K562 (cell line): ENCODE results near the gene RIMKLA. TPM values are rescaled to one million over a fixed set of nuclear protein-coding genes. Genes with fewer than 3 reads are reported as not detected.

ENCODE experiments used
- polyA plus RNA-seq, 8 experiments: library from polyadenylated mRNA; depleted of rRNA in 4 of 8; stranded (reverse) in 5 of 8; unstranded in 3 of 8; fragments of >200 nt; fragmentation: Nextera tagmentation in 2 of 8; fragmentation: Illumina TruSeq in 1 of 8; extraction: Ambion mirVana in 2 of 8; extraction: Trizol in 1 of 8; gene quantifications; 2 replicates each; pipeline versions ENCODE4 v1.2.1 to v1.2.3, GENCODE V29; 2011 to 2014; ENCODE audit warnings: inconsistent platforms in 1 of 8, missing spikeins in 1 of 8
- total RNA-seq, 7 experiments: library from RNA; depleted of rRNA in 6 of 7; stranded (reverse); fragments of >200 nt in 6 of 7; fragmentation: Illumina TruSeq in 2 of 7; extraction: Trizol in 2 of 7; gene quantifications; 2 replicates each; pipeline versions ENCODE4 v1.2.1 to v1.2.3, GENCODE V29; 2011 to 2021; ENCODE audit warnings: low replicate concordance in 1 of 7

RIMKLA gene
- total and polyA plus RNA-seq, 9 of the 15 experiments (the other 6 are each of a cell fraction or from before 2014, with no cell fraction given): 0.02 TPM; not detected in 8

Other genes with a start within 250 kb of the RIMKLA start
- not detected in 2 replicates for gene GUCA2B, start 227.4 kb upstream of the RIMKLA start, total RNA-seq (2014; rRNA removed)
- gene GUCA2B, start 227.4 kb upstream of the RIMKLA start, total RNA-seq (2014; rRNA removed; fragmentation: Illumina TruSeq; extraction: Trizol): not detected in 2 replicates
- not detected in 2 replicates for gene GUCA2B, start 227.4 kb upstream of the RIMKLA start, total RNA-seq (2015; rRNA removed; fragmentation: Illumina TruSeq; extraction: Trizol)
- not detected in 2 replicates for gene GUCA2B, start 227.4 kb upstream of the RIMKLA start, total RNA-seq (2021)
- gene GUCA2B, start 227.4 kb upstream of the RIMKLA start, polyA plus RNA-seq (2011; rRNA removed): not detected in 2 replicates
- gene GUCA2B, start 227.4 kb upstream of the RIMKLA start, polyA plus RNA-seq (2014; fragmentation: Illumina TruSeq; extraction: Trizol): not detected in 2 replicates
- not detected for gene GUCA2B, start 227.4 kb upstream of the RIMKLA start, polyA plus RNA-seq (2014; fragmentation: Nextera tagmentation; extraction: Ambion mirVana)
- not detected in 2 replicates for gene GUCA2B, start 227.4 kb upstream of the RIMKLA start, polyA plus RNA-seq (2014; rRNA removed)
- not detected in 2 replicates for gene GUCA2A, start 216.0 kb upstream of the RIMKLA start, total RNA-seq (2014; rRNA removed)
- gene GUCA2A, start 216.0 kb upstream of the RIMKLA start, total RNA-seq (2014; rRNA removed; fragmentation: Illumina TruSeq; extraction: Trizol): not detected in 2 replicates
- not detected in 2 replicates for gene GUCA2A, start 216.0 kb upstream of the RIMKLA start, total RNA-seq (2015; rRNA removed; fragmentation: Illumina TruSeq; extraction: Trizol)
- not detected in 2 replicates for gene GUCA2A, start 216.0 kb upstream of the RIMKLA start, total RNA-seq (2021)
- gene GUCA2A, start 216.0 kb upstream of the RIMKLA start, polyA plus RNA-seq (2011; rRNA removed): not detected in 2 replicates
- gene GUCA2A, start 216.0 kb upstream of the RIMKLA start, polyA plus RNA-seq (2014; fragmentation: Illumina TruSeq; extraction: Trizol): not detected in 2 replicates
- not detected for gene GUCA2A, start 216.0 kb upstream of the RIMKLA start, polyA plus RNA-seq (2014; fragmentation: Nextera tagmentation; extraction: Ambion mirVana)
- not detected in 2 replicates for gene GUCA2A, start 216.0 kb upstream of the RIMKLA start, polyA plus RNA-seq (2014; rRNA removed)
- 17.9 and 19.3 TPM in 2 replicates for gene FOXJ3, start 45.6 kb upstream of the RIMKLA start, total RNA-seq (2014; rRNA removed)
- gene FOXJ3, start 45.6 kb upstream of the RIMKLA start, total RNA-seq (2014; rRNA removed; fragmentation: Illumina TruSeq; extraction: Trizol): 23.4 and 27.8 TPM in 2 replicates
- 22.0 and 23.5 TPM in 2 replicates for gene FOXJ3, start 45.6 kb upstream of the RIMKLA start, total RNA-seq (2015; rRNA removed; fragmentation: Illumina TruSeq; extraction: Trizol)
- gene FOXJ3, start 45.6 kb upstream of the RIMKLA start, total RNA-seq (2021): 35.3 and 35.4 TPM in 2 replicates
- 30.5 and 60.5 TPM in 2 replicates for gene FOXJ3, start 45.6 kb upstream of the RIMKLA start, polyA plus RNA-seq (2011; rRNA removed)
- 27.7 and 34.6 TPM in 2 replicates for gene FOXJ3, start 45.6 kb upstream of the RIMKLA start, polyA plus RNA-seq (2014; fragmentation: Illumina TruSeq; extraction: Trizol)
- gene FOXJ3, start 45.6 kb upstream of the RIMKLA start, polyA plus RNA-seq (2014; fragmentation: Nextera tagmentation; extraction: Ambion mirVana): 10 to 100 TPM in 1 of 2 experiments, 1 to 10 TPM in 1; 8.7 to 13.1 TPM
- gene FOXJ3, start 45.6 kb upstream of the RIMKLA start, polyA plus RNA-seq (2014; rRNA removed): 19.0 and 20.1 TPM in 2 replicates
- gene ZMYND12, start 75.2 kb downstream of the RIMKLA start, total RNA-seq (2014; rRNA removed): not detected in 2 replicates
- gene ZMYND12, start 75.2 kb downstream of the RIMKLA start, total RNA-seq (2014; rRNA removed; fragmentation: Illumina TruSeq; extraction: Trizol): not detected in 2 replicates
- gene ZMYND12, start 75.2 kb downstream of the RIMKLA start, total RNA-seq (2015; rRNA removed; fragmentation: Illumina TruSeq; extraction: Trizol): not detected in 2 replicates
- gene ZMYND12, start 75.2 kb downstream of the RIMKLA start, total RNA-seq (2021): not detected in 2 replicates
- gene ZMYND12, start 75.2 kb downstream of the RIMKLA start, polyA plus RNA-seq (2011; rRNA removed): not detected in 2 replicates
- not detected in 2 replicates for gene ZMYND12, start 75.2 kb downstream of the RIMKLA start, polyA plus RNA-seq (2014; fragmentation: Illumina TruSeq; extraction: Trizol)
- gene ZMYND12, start 75.2 kb downstream of the RIMKLA start, polyA plus RNA-seq (2014; fragmentation: Nextera tagmentation; extraction: Ambion mirVana): not detected
- not detected in 2 replicates for gene ZMYND12, start 75.2 kb downstream of the RIMKLA start, polyA plus RNA-seq (2014; rRNA removed)
- 13.0 and 22.2 TPM in 2 replicates for gene PPCS, start 75.8 kb downstream of the RIMKLA start, total RNA-seq (2014; rRNA removed)
- gene PPCS, start 75.8 kb downstream of the RIMKLA start, total RNA-seq (2014; rRNA removed; fragmentation: Illumina TruSeq; extraction: Trizol): 16.6 and 19.7 TPM in 2 replicates
- gene PPCS, start 75.8 kb downstream of the RIMKLA start, total RNA-seq (2015; rRNA removed; fragmentation: Illumina TruSeq; extraction: Trizol): 14.8 and 16.5 TPM in 2 replicates
- 13.9 and 15.0 TPM in 2 replicates for gene PPCS, start 75.8 kb downstream of the RIMKLA start, total RNA-seq (2021)
- gene PPCS, start 75.8 kb downstream of the RIMKLA start, polyA plus RNA-seq (2011; rRNA removed): 4.7 and 7.9 TPM in 2 replicates
- gene PPCS, start 75.8 kb downstream of the RIMKLA start, polyA plus RNA-seq (2014; fragmentation: Illumina TruSeq; extraction: Trizol): 12.8 and 15.2 TPM in 2 replicates
- 10 to 100 TPM; 12.9 to 14.2 TPM for gene PPCS, start 75.8 kb downstream of the RIMKLA start, polyA plus RNA-seq (2014; fragmentation: Nextera tagmentation; extraction: Ambion mirVana)
- 20.6 and 34.6 TPM in 2 replicates for gene PPCS, start 75.8 kb downstream of the RIMKLA start, polyA plus RNA-seq (2014; rRNA removed)
- gene CCDC30, start 82.5 kb downstream of the RIMKLA start, total RNA-seq (2014; rRNA removed): 0.05 and 0.08 TPM in 2 replicates
- gene CCDC30, start 82.5 kb downstream of the RIMKLA start, total RNA-seq (2014; rRNA removed; fragmentation: Illumina TruSeq; extraction: Trizol): 0.40 and 1.8 TPM in 2 replicates
- gene CCDC30, start 82.5 kb downstream of the RIMKLA start, total RNA-seq (2015; rRNA removed; fragmentation: Illumina TruSeq; extraction: Trizol): 0.36 and 0.41 TPM in 2 replicates
- 0.76 and 0.91 TPM in 2 replicates for gene CCDC30, start 82.5 kb downstream of the RIMKLA start, total RNA-seq (2021)
- 0.17 and 0.19 TPM in 2 replicates for gene CCDC30, start 82.5 kb downstream of the RIMKLA start, polyA plus RNA-seq (2011; rRNA removed)
- gene CCDC30, start 82.5 kb downstream of the RIMKLA start, polyA plus RNA-seq (2014; fragmentation: Illumina TruSeq; extraction: Trizol): 0.15 and 0.16 TPM in 2 replicates
- under 1 TPM; 0.24 to 0.44 TPM for gene CCDC30, start 82.5 kb downstream of the RIMKLA start, polyA plus RNA-seq (2014; fragmentation: Nextera tagmentation; extraction: Ambion mirVana)
- 0.12 and 0.23 TPM in 2 replicates for gene CCDC30, start 82.5 kb downstream of the RIMKLA start, polyA plus RNA-seq (2014; rRNA removed)